Endodermal cell (in vitro differentiated cells): Measurements from ENCODE around the gene FBLIM1. TPM values are rescaled to one million over a fixed set of nuclear protein-coding genes. Genes with fewer than 3 reads are reported as not detected.

Experiments
- DNase-seq: peaks from one replicate; pipeline ENCODE4 v3.0.0-alpha.2; 2017
- H3K27ac ChIP-seq: 2 replicates; pipeline ENCODE4 v1.5.1; 2013; ENCODE audit warnings: mild to moderate bottlenecking, low read depth, low read length, moderate library complexity
- H3K27me3 ChIP-seq: 2 replicates; pipeline ENCODE4 v1.6.1; 2013; ENCODE audit warnings: mild to moderate bottlenecking, low read length, moderate library complexity; ENCODE audit not compliant: insufficient read depth, control insufficient read depth, poor library complexity, severe bottlenecking
- H3K36me3 ChIP-seq: 2 replicates; pipeline ENCODE4 v1.7.0; 2013; ENCODE audit warnings: mild to moderate bottlenecking, low read length, moderate library complexity; ENCODE audit not compliant: control insufficient read depth, insufficient read depth
- H3K4me1 ChIP-seq: one replicate; pipeline ENCODE4 v1.7.0; 2013; ENCODE audit warnings: low read length; ENCODE audit not compliant: control insufficient read depth, insufficient read depth
- H3K4me3 ChIP-seq: 2 replicates; pipeline ENCODE4 v1.5.1; 2013; ENCODE audit warnings: mild to moderate bottlenecking, low read length, moderate library complexity
- H3K9ac ChIP-seq: 2 replicates; pipeline ENCODE4 v1.6.1; 2013; ENCODE audit warnings: mild to moderate bottlenecking, low read length, moderate library complexity; ENCODE audit not compliant: poor library complexity, severe bottlenecking; ENCODE audit errors: extremely low read depth
- H3K9me3 ChIP-seq: 2 replicates; pipeline ENCODE4 v1.6.1; 2013; ENCODE audit warnings: mild to moderate bottlenecking, low read length, moderate library complexity; ENCODE audit not compliant: control insufficient read depth
- H3K27ac Mint-ChIP-seq: 2 replicates; pipeline ENCODE4 v1.8.0; 2020; ENCODE audit warnings: mixed read lengths
- H3K27me3 Mint-ChIP-seq: 2 replicates; pipeline ENCODE4 v1.8.0; 2021; ENCODE audit warnings: mild to moderate bottlenecking, mixed read lengths; ENCODE audit not compliant: insufficient read depth
- H3K36me3 Mint-ChIP-seq: 2 replicates; pipeline ENCODE4 v1.8.0; 2020; ENCODE audit warnings: low read depth, mixed read lengths
- H3K4me1 Mint-ChIP-seq: 2 replicates; pipeline ENCODE4 v1.8.0; 2020; ENCODE audit warnings: mixed read lengths
- H3K4me3 Mint-ChIP-seq: 2 replicates; pipeline ENCODE4 v1.8.0; 2020; ENCODE audit warnings: mild to moderate bottlenecking, moderate library complexity, mixed read lengths
- H3K9me3 Mint-ChIP-seq: 2 replicates; pipeline ENCODE4 v1.8.0; 2020; ENCODE audit warnings: mild to moderate bottlenecking, mixed read lengths
- CTCF ChIP-seq: fragments of 200-600 bp; sonication (generic); conservative IDR thresholded peaks from 2 replicates; pipeline ENCODE4 v1.5.0; 2021; ENCODE audit warnings: antibody characterized with exemption, mild to moderate bottlenecking
- WGBS, 2 experiments: methylation state at CpG; one replicate each; pipeline versions ENCODE4 v1.1.5 to v1.1.7; 2013; ENCODE audit warnings: missing lambda C conversion rate in 2 of 2, mixed read lengths in 1 of 2; ENCODE audit not compliant: insufficient coverage in 1 of 2, insufficient read length in 1 of 2; 5-methylcytosine and 5-hydroxymethylcytosine counted together
- total RNA-seq, 2 donors: library from RNA; stranded (reverse); fragmentation: NEBNext Ultra II Directional in 1 of 2; extraction: Animal tissue kit (Norgen Biotek cat#: 25700) in 1 of 2; gene quantifications; 2 replicates in 1 of 2; 3 replicates in 1 of 2; pipeline ENCODE4 v1.2.1, GENCODE V29; 2021

FBLIM1 gene
- total RNA-seq, 2 donors from 2014 or later: 58.4 to 60.6 TPM

GRCh38 chr1:15726508-15726907, 32.1 kb upstream of the FBLIM1 start:
- H3K36me3 Mint-ChIP-seq: peaks cover 39% of the 10 kb centered on the region
- H3K9me3 ChIP-seq: no peaks in the 10 kb centered on the region
- H3K9me3 Mint-ChIP-seq: no peaks in the 10 kb centered on the region
- H3K4me1 Mint-ChIP-seq: peaks cover 4% of the 10 kb centered on the region
- TF ChIP-seq CTCF: no peak
- H3K4me3 ChIP-seq: no peak overlapping the region
- H3K27ac Mint-ChIP-seq: no peak overlapping the region
- H3K36me3 ChIP-seq: peaks cover 47% of the 10 kb centered on the region
- 96% methylated on average over 9 of the region's 9 CpGs for WGBS, 2 experiments
- H3K4me1 ChIP-seq: no peaks in the 10 kb centered on the region
- no peak overlapping the region for H3K27ac ChIP-seq
- no peak overlapping the region for H3K4me3 Mint-ChIP-seq
- no peaks in the 10 kb centered on the region for H3K27me3 ChIP-seq
- H3K9ac ChIP-seq: no peak overlapping the region
- no peak for DNase-seq
- no peaks in the 10 kb centered on the region for H3K27me3 Mint-ChIP-seq

GRCh38 chr1:15727021-15727420, 31.6 kb upstream of the FBLIM1 start:
- H3K9me3 ChIP-seq: no peaks in the 10 kb centered on the region

GRCh38 chr1:15727424-15727823, 31.2 kb upstream of the FBLIM1 start:
- Histone ChIP-seq H3K27me3 (no peaks in the 10 kb centered on the region), H3K4me1 (no peaks in the 10 kb centered on the region), H3K9me3 (no peaks in the 10 kb centered on the region), H3K9ac (no peak overlapping the region), H3K36me3 (peaks cover 42% of the 10 kb centered on the region), H3K27ac (no peak overlapping the region), H3K4me3 (no peak overlapping the region)
- H3K4me1 Mint-ChIP-seq: peaks cover 4% of the 10 kb centered on the region
- 95 to 96% methylated on average over 12 to 13 of the region's 13 CpGs for WGBS, 2 experiments
- no peak overlapping the region for H3K4me3 Mint-ChIP-seq
- DNase-seq: no peak
- H3K27ac Mint-ChIP-seq: no peak overlapping the region
- H3K9me3 Mint-ChIP-seq: no peaks in the 10 kb centered on the region
- TF ChIP-seq CTCF: no peak
- H3K36me3 Mint-ChIP-seq: peaks cover 38% of the 10 kb centered on the region
- H3K27me3 Mint-ChIP-seq: no peaks in the 10 kb centered on the region

More at GRCh38 chr1:15727021-15727420, 31.6 kb upstream of the FBLIM1 start:
- H3K36me3 ChIP-seq: peaks cover 43% of the 10 kb centered on the region
- Mint-ChIP-seq H3K27me3 (no peaks in the 10 kb centered on the region), H3K4me1 (peaks cover 4% of the 10 kb centered on the region), H3K27ac (no peak overlapping the region), H3K9me3 (no peaks in the 10 kb centered on the region), H3K4me3 (no peak overlapping the region), H3K36me3 (peaks cover 37% of the 10 kb centered on the region)
- H3K4me1 ChIP-seq: no peaks in the 10 kb centered on the region
- no peak for TF ChIP-seq CTCF
- no peaks in the 10 kb centered on the region for H3K27me3 ChIP-seq
- no peak for DNase-seq
- H3K27ac ChIP-seq: no peak overlapping the region
- no peak overlapping the region for H3K9ac ChIP-seq
- 91 to 97% methylated on average over 21 of the region's 21 CpGs for WGBS, 2 experiments
- no peak overlapping the region for H3K4me3 ChIP-seq
